Body of pancreas (tissue), 4 donors: ENCODE data around the gene PRCC. TPM values are rescaled to one million over a fixed set of nuclear protein-coding genes. Genes with fewer than 3 reads are reported as not detected.

Experiments used
- ATAC-seq: fragments of 150-250 bp; one replicate; pipeline ENCODE4 v1.9.1; 2016
- DNase-seq, 4 donors: peaks; one replicate each; pipeline ENCODE4 v3.0.0-alpha.2; 2019
- H3K27ac ChIP-seq, 4 donors: fragments of 200-600 bp; sonication (generic); 1 replicate in 3 of 4; 2 replicates in 1 of 4; pipeline versions ENCODE4 v1.5.1 to v1.6.1; 2016 to 2019; ENCODE audit warnings: mild to moderate bottlenecking in 1 of 4, mixed read lengths in 1 of 4, moderate library complexity in 1 of 4
- H3K27me3 ChIP-seq, 2 donors: fragments of 200-600 bp; sonication (generic); one replicate each; pipeline ENCODE4 v1.6.0; 2016; ENCODE audit warnings: mild to moderate bottlenecking in 1 of 2
- H3K36me3 ChIP-seq, 2 donors: fragments of 200-600 bp; sonication (generic); replicated peaks in 1 of 2; 2 replicates each; pipeline ENCODE4 v1.5.1; 2016; ENCODE audit warnings: low read depth in 2 of 2; ENCODE audit not compliant: insufficient read depth in 1 of 2
- H3K4me1 ChIP-seq: fragments of 200-600 bp; sonication (generic); one replicate; pipeline ENCODE4 v1.6.0; 2016
- H3K4me3 ChIP-seq, 2 donors: fragments of 200-600 bp; sonication (generic); 1 replicate in 1 of 2; 2 replicates in 1 of 2; pipeline ENCODE4 v1.5.1; 2016 to 2019
- H3K9me3 ChIP-seq, 3 donors: fragments of 200-600 bp; sonication (generic); 1 replicate in 2 of 3; 2 replicates in 1 of 3; pipeline ENCODE4 v1.5.1; 2016
- POLR2A ChIP-seq, 3 donors: fragments of 450-650 bp; IDR thresholded peaks; one replicate each; pipeline ENCODE4 v1.6.1; 2016; ENCODE audit warnings: antibody characterized with exemption in 3 of 3, mild to moderate bottlenecking in 2 of 3
- WGBS, 2 donors: methylation state at CpG; one replicate each; pipeline ENCODE4 v1.1.5; 2017; 5-methylcytosine and 5-hydroxymethylcytosine counted together
- intact Hi-C: fragments of 100-400 bp; cut with DNase I; formaldehyde crosslinking; loops from one replicate; pipeline ENCODE4 v1.15.1; 2023
- total RNA-seq, 2 donors: library from RNA; depleted of rRNA; stranded (reverse); fragments of >200 nt; gene quantifications; one replicate each; pipeline ENCODE4 v1.1.0, GENCODE V29; 2016
- TF ChIP-seq, protein P1 (sequence below), 7 experiments: fragments of 450-650 bp in 4 of 7; fragments of 200-600 bp in 3 of 7; sonication (generic) in 3 of 7; IDR thresholded peaks; one replicate each; pipeline ENCODE4 v1.5.1; 2016 to 2019; ENCODE audit warnings: antibody characterized with exemption in 7 of 7

PRCC gene
- total RNA-seq, 2 donors from 2014 or later: 19.2 to 28.3 TPM

DNA sequence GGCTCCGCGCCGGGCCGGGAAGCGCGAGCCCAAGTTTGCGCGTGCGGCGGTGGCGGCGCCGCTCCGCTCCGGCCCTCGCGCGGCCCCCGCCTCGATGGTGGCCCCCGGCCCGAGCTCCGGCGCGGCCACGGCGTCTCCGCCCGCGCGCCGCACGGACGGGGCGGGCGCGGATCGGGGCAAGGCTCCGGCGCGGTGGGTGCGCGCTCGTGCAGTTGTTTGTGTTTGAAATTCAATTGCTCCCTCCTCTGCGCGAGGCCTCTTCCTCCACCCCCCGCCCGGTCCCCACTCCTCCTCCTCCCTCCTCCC lies 15.9 kb upstream of the PRCC start, which contains the start of gene HDGF:
Gene HDGF, minus strand, starts transcription at position 225 of the 306 bp plus-strand sequence. CDS start 246 bp downstream, outside the sequence.
- H3K4me1 ChIP-seq: peaks cover 48% of the 10 kb centered on the region
- TF ChIP-seq, protein P1, sequence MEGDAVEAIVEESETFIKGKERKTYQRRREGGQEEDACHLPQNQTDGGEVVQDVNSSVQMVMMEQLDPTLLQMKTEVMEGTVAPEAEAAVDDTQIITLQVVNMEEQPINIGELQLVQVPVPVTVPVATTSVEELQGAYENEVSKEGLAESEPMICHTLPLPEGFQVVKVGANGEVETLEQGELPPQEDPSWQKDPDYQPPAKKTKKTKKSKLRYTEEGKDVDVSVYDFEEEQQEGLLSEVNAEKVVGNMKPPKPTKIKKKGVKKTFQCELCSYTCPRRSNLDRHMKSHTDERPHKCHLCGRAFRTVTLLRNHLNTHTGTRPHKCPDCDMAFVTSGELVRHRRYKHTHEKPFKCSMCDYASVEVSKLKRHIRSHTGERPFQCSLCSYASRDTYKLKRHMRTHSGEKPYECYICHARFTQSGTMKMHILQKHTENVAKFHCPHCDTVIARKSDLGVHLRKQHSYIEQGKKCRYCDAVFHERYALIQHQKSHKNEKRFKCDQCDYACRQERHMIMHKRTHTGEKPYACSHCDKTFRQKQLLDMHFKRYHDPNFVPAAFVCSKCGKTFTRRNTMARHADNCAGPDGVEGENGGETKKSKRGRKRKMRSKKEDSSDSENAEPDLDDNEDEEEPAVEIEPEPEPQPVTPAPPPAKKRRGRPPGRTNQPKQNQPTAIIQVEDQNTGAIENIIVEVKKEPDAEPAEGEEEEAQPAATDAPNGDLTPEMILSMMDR (IDR thresholded peaks at IDR 0.05): no peak
- TF ChIP-seq POLR2A (IDR thresholded peaks at IDR 0.05): peak in 1 of 3 donors; percentile 42
- DNase-seq (no peak), ATAC-seq (no peak)
- H3K9me3 ChIP-seq: no peaks in the 10 kb centered on the region
- peak within 1 kb of the TSS; percentile 98 for H3K4me3 ChIP-seq
- H3K36me3 ChIP-seq: no peaks in the 10 kb centered on the region
- WGBS, 2 donors: 0% methylated on average over 17 of the region's 48 CpGs; no CpG with 5 or more reads in 1 of the 2 donors
- no peaks in the 10 kb centered on the region for H3K27me3 ChIP-seq
- intact Hi-C loops: no loop called here
- peak within 1 kb of the TSS; percentile 92 to 99 (median 98) for H3K27ac ChIP-seq

DNA sequence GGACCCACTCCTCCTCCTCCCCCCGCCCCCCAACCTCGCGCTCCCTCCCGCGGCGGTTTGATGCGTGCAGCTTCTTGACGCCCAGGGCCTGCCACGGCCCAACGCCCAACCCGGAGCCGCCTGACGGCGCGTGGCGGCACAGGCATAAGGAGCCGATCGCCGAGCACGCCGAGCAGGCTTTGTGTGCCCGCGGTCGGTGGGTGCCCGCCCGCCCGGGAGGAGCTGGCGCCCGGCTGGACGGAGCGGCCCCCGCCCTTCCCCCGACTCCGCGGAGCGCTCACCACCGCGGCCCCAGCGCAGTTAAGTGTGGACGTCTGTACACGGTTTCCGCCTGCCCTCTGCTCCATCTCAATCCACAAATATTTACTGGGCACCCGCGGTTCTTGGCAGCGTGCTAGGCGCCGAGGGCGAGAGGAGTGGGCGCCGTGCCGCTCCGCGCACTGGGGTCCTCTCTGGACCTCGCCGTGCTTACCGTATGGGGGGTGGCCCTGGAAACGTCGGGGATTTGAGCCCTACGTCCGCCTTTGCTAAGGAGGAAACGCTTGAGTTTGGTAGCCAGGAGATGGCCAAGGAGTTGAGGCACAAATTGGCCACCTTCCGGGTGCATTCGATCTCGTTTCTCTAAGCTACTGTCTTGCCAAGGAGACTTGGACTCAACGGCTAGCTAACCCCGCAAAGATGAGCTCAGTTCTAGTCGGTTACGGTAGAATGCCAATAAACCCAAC lies 15.4 kb upstream of the PRCC start:
- WGBS, 2 donors: 1% methylated on average over 21 to 48 of the region's 68 CpGs
- ATAC-seq: peak; percentile 87
- TF ChIP-seq, protein P1 (IDR thresholded peaks at IDR 0.05): peak in 2 of 7 experiments; percentile 32 to 37
- peak; percentile 31 to 72 (median 63) for TF ChIP-seq POLR2A (IDR thresholded peaks at IDR 0.05)

DNA sequence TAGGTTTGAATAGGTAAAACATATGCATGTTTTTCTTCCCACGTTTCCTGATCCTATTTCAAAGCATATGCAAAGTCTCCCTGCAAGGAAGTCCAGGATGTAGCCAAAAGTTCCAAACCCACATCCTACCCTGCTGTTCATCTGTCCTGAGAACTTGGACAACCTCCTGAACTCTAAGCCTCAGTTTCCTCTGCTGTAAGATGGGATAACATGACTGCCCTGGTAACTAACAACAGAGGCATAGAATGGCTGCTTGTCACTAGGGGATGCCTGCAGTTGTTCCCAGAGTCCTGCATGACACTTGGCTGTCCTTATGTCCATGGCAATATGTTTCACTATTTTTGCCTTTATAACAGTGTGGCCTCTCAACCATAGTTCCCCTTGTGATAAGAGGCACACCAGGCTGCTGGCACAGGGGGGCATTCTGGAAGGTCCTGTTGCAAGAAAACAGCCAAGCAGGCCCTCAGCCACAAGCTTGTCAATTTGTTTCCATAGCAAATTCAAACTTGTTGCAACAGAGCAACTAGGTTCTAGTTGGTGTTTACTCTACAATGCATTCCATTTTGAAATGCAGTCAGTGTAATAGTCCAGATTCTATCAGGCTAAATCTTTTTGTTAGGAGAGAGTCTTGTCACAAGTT lies 14.4 kb upstream of the PRCC start:
- intact Hi-C loops: no loop called here
- Histone ChIP-seq H3K27ac (peak overlapping the region in 2 of 4 donors; percentile 98 to 99), H3K36me3 (no peaks in the 10 kb centered on the region), H3K4me1 (peaks cover 34% of the 10 kb centered on the region), H3K4me3 (peak overlapping the region in 1 of 2 donors; percentile 98), H3K9me3 (no peaks in the 10 kb centered on the region), H3K27me3 (no peaks in the 10 kb centered on the region)
- whole genome bisulfite sequencing, 2 donors: 4 to 21% methylated on average over 1 of the region's 1 CpG
- no peak for ATAC-seq
- no peak for DNase-seq
- TF ChIP-seq, protein P1 (IDR thresholded peaks at IDR 0.05): no peak
- no peak for TF ChIP-seq POLR2A (IDR thresholded peaks at IDR 0.05)

More for the DNA sequence above, 15.4 kb upstream of the PRCC start:
- Histone ChIP-seq H3K4me3 (peak overlapping the region; percentile 98), H3K27me3 (no peaks in the 10 kb centered on the region), H3K36me3 (no peaks in the 10 kb centered on the region), H3K4me1 (peaks cover 43% of the 10 kb centered on the region), H3K27ac (peak overlapping the region; percentile 92 to 99 (median 98)), H3K9me3 (no peaks in the 10 kb centered on the region)
- intact Hi-C loops: no loop called here
- DNase-seq: peak; percentile 96 to 98 (median 98)

DNA sequence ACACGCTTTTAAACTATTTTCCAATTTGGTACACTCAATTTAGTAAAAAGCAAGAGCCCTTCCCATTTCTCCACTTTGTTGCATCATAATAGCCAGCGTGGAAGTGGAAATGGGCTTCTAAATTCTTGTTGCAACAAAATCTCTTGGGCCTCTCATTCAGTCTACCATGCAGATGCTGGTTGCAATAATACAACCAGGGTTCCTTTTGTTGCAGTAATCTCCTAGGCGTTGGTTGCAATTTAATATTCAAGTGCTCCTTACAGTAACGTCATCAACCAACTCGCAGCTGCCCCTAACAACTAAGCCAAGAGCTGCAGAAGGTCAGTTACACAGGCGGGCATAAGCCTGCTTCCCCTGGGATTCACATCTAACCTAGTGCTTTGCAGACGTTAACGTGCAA lies 13.1 kb upstream of the PRCC start:
- Histone ChIP-seq H3K4me1 (peaks cover 22% of the 10 kb centered on the region), H3K36me3 (no peaks in the 10 kb centered on the region), H3K27ac (no peak overlapping the region), H3K27me3 (no peaks in the 10 kb centered on the region), H3K4me3 (no peak overlapping the region), H3K9me3 (no peaks in the 10 kb centered on the region)
- DNase-seq (no peak), ATAC-seq (no peak)
- no peak for TF ChIP-seq POLR2A (IDR thresholded peaks at IDR 0.05)
- TF ChIP-seq, protein P1 (IDR thresholded peaks at IDR 0.05): no peak
- intact Hi-C loops: no loop called here
- 81 to 84% methylated on average over 8 of the region's 8 CpGs for WGBS, 2 donors
